Posterior cingulate gyrus (tissue), 11 donors: ENCODE results near the gene SNAPC1.
"Not testable (repeated sequence)": the region's sequence is repeated elsewhere in the genome, so short reads cannot be mapped to it uniquely, and the experiment has no call there.

ENCODE experiments used
- DNase-seq, 10 donors: peaks; one replicate each; pipeline versions ENCODE4 v3.0.0 to v3.0.0-alpha.2; 2020 to 2021; ENCODE audit warnings: mixed read lengths in 3 of 10
- intact Hi-C: fragments of 100-400 bp; cut with DNase I; formaldehyde crosslinking; loops from one replicate; pipeline ENCODE4 v1.15.1; 2023

SNAPC1 gene, protein sequence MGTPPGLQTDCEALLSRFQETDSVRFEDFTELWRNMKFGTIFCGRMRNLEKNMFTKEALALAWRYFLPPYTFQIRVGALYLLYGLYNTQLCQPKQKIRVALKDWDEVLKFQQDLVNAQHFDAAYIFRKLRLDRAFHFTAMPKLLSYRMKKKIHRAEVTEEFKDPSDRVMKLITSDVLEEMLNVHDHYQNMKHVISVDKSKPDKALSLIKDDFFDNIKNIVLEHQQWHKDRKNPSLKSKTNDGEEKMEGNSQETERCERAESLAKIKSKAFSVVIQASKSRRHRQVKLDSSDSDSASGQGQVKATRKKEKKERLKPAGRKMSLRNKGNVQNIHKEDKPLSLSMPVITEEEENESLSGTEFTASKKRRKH

DNA sequence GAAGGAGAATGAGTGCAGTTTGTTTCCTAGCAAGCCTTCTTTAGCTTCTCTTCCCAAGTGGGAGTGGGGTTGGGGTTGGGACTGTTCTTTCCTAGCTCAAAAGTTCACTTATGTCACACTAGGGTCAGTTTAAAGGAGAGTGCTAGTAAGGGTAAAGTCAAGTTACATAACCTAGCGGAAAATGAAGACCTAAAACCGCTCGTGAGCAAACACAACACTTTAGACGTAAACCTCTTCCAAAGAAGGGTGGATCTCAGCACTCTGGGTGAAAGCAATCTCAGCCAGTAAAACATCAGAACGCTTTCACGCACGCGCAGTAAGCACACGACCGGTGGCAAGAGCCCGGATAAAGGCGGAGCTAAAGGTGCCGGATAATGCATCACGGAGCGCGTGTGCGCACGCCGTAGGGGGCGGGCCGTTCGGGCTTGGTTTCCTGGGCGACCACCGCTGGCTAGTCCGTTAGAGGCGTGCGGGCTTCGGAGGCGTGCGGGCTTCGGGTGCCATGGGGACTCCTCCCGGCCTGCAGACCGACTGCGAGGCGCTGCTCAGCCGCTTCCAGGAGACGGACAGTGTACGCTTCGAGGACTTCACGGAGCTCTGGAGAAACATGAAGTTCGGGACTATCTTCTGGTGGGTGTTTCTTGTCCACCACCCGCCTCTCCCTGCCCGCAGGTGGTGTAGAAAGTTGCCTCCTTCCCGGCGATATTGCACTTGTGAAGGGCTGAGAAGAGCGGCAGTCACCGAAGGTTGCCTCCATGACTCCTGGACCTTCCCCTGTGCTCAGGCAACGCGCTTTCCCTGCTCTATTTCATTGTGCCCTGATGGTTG, at the start of gene SNAPC1:
Gene SNAPC1 (plus strand): TSS at position 462 of the 828 bp plus-strand sequence. CDS start 41 bp downstream, at position 503.
- intact Hi-C loops = loop anchor here (1.0 kb wide), 1 partner anchor 67 kb away; the partner anchor contains the start of gene HIF1A
- peak; percentile 91 to 99 (median 95) for DNase-seq

DNA sequence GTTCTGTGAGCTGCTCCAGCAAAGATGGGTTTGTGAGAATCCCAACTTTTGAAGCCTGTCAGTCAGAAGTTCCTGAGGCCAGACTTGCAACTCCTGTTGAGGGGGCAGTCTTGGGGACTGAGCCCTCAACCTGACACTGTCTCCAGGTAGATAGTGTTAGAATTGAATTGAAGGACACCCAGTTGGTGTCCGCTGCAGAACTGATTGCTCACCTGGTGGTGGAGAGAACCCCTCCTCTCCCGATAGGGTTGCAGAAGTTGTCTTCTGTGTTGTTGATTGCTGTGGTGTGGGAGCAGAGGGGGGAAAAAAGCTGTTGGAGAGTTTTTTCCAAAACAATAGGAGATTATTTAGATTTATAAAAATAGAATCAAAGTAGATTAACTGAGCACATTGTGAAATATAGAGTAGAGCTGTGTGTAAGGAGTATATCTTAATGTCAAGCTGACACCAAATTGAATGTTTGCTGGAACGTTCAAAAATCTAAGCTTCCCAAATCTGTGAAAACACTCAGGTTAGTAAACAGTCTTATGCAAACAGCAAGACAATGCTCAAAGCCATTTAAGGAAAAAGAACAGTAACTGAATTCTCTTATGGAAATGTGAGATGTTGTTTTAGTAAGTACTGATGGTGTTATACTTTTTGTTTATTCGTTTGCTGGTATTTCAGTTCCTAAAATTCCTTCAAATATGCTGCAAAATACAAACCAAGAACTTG, 48.3 kb upstream of the SNAPC1 start:
- DNase-seq = no peak
- intact Hi-C loops = no loop called here

DNA sequence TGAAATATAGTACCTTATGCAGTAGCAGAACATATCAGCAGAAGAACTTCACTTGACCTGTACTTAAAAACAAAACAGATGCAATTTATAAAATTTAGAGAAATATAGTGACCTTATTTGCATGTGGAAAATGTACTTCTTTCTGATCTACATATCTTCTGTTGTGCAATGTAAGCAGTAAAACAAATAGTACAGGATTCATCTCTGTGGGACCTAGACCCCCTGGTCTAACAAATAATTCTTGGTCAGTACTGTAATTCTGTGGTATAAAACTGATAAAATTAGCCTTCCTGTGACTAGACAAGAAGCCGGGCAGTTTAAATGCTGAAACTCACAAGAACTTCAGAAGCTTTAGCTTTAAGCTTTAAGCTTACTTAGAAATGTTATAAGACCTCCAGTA, 45.3 kb upstream of the SNAPC1 start:
- intact Hi-C loops = no loop called here
- no peak for DNase-seq

DNA sequence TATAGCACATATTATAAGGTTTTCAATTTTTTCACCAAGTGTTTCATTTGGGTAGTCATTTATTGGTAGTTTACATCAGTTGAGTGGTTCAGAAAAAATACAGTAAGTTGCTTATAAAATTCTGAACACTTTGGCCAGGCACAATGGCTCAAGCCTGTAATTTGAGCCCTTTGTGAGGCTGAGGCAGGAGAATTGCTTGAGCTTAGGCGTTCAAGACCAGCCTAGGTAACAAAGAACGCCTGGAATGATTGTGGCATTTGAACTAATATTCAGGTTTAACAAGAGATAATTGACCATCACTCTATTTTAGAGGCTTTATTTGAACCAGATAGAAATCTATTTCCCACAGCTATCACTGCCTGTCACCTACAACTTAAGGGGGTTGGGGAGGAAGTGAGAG, 44.2 kb upstream of the SNAPC1 start:
- intact Hi-C loops = no loop called here
- no peak for DNase-seq

DNA sequence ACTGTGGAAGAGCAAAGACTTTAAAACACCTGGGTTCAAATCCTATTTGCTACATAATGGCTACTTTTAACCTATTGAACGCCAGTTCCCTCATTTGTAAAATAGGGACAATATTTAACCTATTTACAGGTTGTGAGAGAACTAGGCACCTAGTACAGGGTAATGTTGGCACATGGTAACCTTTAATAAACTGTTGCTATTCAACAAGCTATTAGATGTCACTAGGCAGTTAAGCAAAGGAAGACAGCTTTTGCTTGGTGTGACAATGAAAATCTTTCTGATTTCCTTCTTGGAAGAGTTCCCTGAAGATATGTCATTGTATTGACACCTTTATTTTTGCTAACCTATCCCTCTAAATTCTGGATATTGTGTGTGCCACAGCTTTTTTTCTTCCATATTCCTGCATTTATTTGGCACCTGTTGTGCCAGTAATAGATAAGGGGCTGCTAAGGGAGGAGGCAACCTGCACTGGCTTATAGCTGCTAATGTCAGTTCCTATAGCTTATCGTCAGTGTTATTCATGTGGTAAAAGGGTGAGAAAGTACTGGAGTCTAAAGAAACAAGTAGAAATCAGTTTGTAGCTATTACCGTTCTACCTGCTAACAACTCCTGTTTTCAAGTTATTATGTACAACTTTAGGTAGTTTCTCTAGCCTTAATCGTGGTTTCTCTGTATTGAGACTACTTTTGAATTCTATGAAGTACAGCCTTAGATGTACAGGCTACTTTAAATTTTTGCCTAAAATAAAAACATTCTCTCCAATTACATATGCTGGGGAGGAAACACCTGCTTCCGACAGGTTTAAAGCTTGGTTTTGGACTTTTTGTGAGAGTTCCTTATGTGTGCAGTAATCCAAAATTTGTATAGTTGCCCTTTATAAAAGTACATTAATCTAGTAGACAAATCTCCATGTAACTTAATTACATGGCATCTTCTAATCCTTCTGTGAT, 42.6 kb upstream of the SNAPC1 start:
- DNase-seq = no peak
- intact Hi-C loops = no loop called here

DNA sequence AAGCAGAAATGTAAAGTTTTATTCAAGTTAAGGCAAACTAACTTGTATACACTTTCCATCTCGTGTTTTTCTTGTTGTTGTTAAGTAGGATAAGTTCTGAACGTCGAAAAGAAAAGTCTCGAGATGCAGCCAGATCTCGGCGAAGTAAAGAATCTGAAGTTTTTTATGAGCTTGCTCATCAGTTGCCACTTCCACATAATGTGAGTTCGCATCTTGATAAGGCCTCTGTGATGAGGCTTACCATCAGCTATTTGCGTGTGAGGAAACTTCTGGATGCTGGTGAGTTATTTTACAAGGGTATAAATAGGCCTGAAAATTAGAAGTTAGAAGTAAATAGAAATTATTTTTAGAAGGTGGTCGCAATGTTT, 41.9 kb upstream of the SNAPC1 start:
- no peak for DNase-seq
- intact Hi-C loops = no loop called here

DNA sequence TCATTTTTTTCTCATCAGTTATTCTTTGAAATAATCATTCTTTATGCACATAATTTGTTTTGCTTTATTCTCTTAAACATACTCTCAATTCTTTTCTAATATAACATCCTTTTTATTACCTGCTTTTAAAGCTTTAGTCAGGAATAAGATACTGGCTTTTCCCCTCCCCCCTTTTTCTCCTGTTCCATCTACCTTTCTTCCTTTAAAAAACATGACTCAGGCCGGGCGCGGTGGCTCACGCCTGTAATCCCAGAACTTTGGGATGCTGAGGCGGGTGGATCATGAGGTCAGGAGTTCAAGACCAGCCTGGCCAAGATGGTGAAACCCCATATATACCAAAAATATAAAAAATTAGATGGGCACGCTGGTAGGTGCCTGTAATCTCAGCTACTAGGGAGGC, 41.5 kb upstream of the SNAPC1 start:
- no peak for DNase-seq
- intact Hi-C loops = no loop called here

DNA sequence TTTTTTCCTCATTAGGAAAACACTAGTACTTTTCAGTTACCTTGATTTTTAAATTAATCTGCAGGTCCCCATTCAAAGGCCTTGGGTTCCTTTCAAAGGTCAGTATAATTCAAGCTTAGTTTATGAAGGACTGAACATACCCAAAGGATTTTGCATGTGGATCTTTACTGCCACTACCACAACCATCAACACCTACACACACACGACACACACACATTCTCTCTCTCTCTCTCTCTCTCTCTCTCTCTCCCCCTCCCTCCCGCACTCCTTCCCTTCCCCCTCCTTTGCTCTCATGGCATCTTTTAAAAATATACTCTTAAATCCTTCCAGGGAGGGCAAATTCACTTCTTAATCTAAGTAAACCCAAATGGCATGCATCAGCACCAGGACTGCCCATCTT, 38.1 kb upstream of the SNAPC1 start:
- DNase-seq = no peak
- intact Hi-C loops = no loop called here

DNA sequence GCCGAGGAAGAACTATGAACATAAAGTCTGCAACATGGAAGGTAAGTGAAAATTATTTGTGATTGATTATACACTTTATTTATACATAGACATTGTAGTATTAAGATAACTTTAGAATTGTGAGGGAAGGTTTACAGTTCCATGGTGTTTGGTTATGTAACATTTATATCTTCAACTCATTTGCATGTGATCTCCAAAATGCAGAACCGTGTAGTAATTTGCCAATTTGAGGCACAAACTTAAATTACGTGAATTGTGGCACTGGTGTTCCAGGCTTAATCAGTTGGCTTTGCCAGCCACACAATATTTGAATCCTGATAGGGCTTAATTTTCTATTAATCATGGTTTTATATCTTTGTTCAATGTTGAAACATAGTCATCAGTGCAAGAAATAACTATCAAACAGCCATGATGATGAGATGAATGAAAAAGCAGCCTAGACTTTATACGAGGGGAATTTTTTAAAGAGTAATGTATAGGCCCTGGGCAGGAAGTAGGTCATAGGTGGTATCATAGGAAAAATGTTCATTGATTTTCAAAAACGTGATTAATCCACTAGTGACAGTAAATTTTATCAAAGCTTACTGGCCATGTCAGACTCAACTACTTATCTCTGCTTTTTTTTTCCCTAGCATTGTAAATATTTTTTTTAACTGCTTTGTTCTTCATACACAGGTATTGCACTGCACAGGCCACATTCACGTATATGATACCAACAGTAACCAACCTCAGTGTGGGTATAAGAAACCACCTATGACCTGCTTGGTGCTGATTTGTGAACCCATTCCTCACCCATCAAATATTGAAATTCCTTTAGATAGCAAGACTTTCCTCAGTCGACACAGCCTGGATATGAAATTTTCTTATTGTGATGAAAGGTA, 35.2 kb upstream of the SNAPC1 start:
- intact Hi-C loops = no loop called here

DNA sequence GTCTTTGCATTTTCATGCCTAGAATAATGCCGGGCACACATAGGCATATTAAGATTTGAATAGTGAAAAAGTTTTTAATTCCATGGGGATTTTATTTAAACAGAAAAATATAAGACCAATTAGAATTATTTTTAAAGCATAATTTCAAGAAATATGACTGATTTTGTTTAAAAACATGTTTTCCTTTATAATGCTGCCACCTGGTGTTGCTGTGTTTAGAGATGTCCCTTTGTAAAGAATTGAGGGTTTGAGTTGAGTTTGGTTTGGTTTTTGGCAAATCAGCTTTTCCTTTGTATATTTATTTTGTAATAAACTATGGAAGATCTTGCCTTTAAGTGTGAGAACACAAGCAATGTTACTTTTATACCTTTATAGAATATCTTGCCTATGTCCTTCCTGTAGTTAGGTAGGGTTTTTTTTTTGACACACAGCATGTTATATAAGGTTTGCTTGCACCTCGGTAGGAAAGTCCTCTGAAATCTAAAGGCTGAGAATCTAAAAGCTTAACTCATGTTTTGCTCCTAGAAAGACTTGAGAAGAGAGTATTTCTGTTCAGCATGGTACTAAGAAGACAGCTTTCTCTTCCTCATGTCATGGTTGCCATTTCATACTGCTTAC, 31.4 kb upstream of the SNAPC1 start:
- intact Hi-C loops = loop anchor here (2.0 to 10.0 kb wide), 3 partner anchors 106 to 394 kb away; no protein-coding TSS in a partner anchor
- DNase-seq = no peak

More for the DNA sequence above, 35.2 kb upstream of the SNAPC1 start:
- DNase-seq = no peak

DNA sequence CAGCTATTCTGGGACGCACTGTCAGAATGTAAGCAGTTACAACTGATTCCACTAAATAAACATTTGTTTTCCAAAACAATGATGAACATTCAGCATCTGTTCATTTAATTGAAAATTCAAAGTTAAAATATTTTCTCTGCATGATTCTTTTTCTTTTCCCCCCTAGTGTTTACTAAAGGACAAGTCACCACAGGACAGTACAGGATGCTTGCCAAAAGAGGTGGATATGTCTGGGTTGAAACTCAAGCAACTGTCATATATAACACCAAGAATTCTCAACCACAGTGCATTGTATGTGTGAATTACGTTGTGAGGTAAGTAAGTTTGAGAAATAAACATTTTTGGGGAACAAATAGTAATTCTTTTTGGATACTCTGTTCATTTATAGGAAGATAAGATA, 28.2 kb upstream of the SNAPC1 start:
- no peak for DNase-seq
- intact Hi-C loops = loop anchor here (10.0 kb wide), 1 partner anchor 391 kb away; no protein-coding TSS in a partner anchor

DNA sequence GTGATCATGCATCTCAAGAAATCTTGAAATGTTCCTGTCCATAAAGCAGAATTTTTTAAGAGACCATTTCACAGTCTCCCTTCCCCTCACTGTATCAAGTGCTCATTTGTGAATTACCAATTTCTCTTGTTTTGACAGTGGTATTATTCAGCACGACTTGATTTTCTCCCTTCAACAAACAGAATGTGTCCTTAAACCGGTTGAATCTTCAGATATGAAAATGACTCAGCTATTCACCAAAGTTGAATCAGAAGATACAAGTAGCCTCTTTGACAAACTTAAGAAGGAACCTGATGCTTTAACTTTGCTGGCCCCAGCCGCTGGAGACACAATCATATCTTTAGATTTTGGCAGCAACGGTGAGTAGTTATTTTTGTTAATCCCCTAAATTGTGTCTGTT, 25.5 kb upstream of the SNAPC1 start:
- intact Hi-C loops = loop anchor here (10.0 kb wide), 1 partner anchor 388 kb away; no protein-coding TSS in a partner anchor

DNA sequence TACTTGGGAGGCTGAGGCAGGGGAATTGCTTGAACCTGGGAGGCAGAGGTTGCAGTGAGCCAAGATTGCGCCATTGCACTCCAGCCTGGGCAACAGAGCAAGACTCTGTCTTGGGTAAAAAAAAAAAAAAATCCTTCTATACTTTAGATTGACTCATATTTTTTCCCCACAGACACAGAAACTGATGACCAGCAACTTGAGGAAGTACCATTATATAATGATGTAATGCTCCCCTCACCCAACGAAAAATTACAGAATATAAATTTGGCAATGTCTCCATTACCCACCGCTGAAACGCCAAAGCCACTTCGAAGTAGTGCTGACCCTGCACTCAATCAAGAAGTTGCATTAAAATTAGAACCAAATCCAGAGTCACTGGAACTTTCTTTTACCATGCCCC, 24.3 kb upstream of the SNAPC1 start:
- no peak for DNase-seq
- intact Hi-C loops = loop anchor here (10.0 kb wide), 1 partner anchor 387 kb away; no protein-coding TSS in a partner anchor

More for the DNA sequence above, 25.5 kb upstream of the SNAPC1 start:
- DNase-seq = no peak

DNA sequence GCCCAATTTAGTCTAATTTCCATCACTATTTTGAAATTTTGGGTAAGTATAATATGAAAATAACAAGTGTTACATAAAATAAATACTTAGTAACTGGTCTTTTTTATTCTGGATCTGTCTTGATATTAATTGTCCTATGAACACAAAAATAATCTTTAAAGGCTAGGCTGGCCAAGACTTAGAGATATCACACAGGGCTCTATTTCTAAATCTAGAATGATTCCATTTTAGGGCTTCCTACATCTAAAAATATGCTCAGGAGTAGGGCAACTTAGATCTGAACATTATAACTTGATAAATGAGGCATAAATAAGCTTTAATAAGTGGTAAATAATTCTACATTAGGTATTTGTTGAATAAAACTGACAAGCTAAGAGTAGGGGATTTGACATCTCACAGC, 23.1 kb upstream of the SNAPC1 start:
- no peak for DNase-seq
- intact Hi-C loops = loop anchor here (10.0 kb wide), 1 partner anchor 386 kb away; no protein-coding TSS in a partner anchor

DNA sequence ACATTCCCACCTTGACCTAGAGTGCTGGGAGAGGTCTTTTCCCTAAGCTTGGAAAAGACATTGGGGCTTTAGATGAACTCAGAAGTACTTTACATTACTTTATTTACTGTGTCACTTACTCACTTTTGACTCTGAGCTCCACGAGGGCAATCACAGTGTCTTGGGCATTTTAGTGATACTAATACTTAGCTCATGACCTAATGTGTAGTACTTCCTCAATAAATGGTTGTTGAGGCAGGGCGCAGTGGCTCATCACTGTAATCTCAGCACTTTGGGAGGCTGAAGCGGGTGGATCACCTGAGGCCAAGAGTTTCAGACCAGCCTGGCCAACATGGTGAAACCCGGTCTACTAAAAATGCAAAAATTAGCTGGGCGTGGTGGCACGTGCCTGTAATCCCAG, 19.8 kb upstream of the SNAPC1 start:
- intact Hi-C loops = no loop called here
- DNase-seq = no peak

DNA sequence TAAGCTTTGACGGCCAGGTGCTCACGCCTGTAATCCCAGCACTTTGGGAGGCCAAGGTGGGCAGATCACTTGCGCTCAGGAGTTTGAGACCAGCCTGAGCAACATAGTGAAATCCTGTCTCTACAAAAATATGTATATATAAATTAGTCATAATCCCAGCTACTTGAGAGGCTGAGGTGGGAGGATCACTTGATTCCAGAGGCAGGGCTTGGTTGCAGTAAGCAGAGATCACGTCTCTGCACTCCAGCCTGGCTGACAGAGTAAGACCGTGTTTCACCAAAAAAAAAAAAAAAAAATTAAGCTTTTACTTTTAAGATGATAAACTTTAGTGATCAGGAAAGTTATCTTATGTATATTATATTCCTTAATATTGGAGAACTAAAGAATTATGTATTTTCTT, 18.0 kb upstream of the SNAPC1 start:
- DNase-seq = no peak
- intact Hi-C loops = no loop called here

DNA sequence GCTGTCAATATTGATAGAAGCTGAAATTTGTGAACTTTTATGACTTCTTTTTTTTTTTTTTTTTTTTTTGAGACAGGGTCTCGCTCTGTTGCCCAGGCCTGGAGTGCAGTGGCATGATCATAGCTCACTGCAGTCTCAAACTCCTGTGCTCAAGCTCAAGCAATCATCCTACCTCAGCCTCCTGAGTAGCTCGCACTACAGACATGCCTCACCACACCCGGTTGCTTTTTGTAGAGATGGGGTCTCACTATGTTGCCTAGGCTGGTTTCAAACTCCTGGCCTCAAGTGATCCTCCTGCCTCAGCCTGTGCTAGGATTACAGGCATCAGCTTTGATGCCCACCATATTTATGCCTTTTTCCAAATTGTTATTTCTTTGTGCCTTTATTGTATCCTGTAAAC, 15.9 kb upstream of the SNAPC1 start:
- intact Hi-C loops, DNase-seq: not testable (repeated sequence)

DNA sequence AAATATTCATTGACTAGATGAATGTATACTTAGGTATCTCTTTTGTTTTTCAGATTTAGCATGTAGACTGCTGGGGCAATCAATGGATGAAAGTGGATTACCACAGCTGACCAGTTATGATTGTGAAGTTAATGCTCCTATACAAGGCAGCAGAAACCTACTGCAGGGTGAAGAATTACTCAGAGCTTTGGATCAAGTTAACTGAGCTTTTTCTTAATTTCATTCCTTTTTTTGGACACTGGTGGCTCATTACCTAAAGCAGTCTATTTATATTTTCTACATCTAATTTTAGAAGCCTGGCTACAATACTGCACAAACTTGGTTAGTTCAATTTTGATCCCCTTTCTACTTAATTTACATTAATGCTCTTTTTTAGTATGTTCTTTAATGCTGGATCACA, 15.3 kb upstream of the SNAPC1 start:
- no peak for DNase-seq
- intact Hi-C loops = no loop called here
